ENCODE measurements around the gene LEKR1. TPM values are rescaled to one million over a fixed set of nuclear protein-coding genes. Genes with fewer than 3 reads are reported as not detected.
A peak's percentile ranks its signal among the peaks of the same experiment; 100 is the strongest.

The LEKR1 gene
- total and polyA plus RNA-seq, 2 of the 13 experiments (the other 11 are each of a cell fraction or from before 2014, with no cell fraction given), result 0.49 to 1.5 TPM

GRCh38 chr3:156826144-156826895, at the start of gene LEKR1 (continued):
- TF ChIP-seq CBX5 (CRISPR knock-in tag; IDR thresholded peaks at IDR 0.05; ENCODE audit: borderline replicate concordance), result no peak
- 0 out of 2 replicates have a peak, but pooled peaks have one; percentile 24 for TF ChIP-seq TP53 (CRISPR knock-in tag; conservative IDR thresholded peaks at IDR 0.05)
- TF ChIP-seq PHF21A (CRISPR knock-in tag; IDR thresholded peaks at IDR 0.05), result no peak
- TF ChIP-seq, protein P1, sequence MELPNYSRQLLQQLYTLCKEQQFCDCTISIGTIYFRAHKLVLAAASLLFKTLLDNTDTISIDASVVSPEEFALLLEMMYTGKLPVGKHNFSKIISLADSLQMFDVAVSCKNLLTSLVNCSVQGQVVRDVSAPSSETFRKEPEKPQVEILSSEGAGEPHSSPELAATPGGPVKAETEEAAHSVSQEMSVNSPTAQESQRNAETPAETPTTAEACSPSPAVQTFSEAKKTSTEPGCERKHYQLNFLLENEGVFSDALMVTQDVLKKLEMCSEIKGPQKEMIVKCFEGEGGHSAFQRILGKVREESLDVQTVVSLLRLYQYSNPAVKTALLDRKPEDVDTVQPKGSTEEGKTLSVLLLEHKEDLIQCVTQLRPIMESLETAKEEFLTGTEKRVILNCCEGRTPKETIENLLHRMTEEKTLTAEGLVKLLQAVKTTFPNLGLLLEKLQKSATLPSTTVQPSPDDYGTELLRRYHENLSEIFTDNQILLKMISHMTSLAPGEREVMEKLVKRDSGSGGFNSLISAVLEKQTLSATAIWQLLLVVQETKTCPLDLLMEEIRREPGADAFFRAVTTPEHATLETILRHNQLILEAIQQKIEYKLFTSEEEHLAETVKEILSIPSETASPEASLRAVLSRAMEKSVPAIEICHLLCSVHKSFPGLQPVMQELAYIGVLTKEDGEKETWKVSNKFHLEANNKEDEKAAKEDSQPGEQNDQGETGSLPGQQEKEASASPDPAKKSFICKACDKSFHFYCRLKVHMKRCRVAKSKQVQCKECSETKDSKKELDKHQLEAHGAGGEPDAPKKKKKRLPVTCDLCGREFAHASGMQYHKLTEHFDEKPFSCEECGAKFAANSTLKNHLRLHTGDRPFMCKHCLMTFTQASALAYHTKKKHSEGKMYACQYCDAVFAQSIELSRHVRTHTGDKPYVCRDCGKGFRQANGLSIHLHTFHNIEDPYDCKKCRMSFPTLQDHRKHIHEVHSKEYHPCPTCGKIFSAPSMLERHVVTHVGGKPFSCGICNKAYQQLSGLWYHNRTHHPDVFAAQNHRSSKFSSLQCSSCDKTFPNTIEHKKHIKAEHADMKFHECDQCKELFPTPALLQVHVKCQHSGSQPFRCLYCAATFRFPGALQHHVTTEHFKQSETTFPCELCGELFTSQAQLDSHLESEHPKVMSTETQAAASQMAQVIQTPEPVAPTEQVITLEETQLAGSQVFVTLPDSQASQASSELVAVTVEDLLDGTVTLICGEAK (IDR thresholded peaks at IDR 0.05), result no peak
- TF ChIP-seq, protein P1 (CRISPR knock-in tag; IDR thresholded peaks at IDR 0.05), result 0 out of 2 replicates have a peak, but pooled peaks have one; percentile 46
- TF ChIP-seq, protein P2, sequence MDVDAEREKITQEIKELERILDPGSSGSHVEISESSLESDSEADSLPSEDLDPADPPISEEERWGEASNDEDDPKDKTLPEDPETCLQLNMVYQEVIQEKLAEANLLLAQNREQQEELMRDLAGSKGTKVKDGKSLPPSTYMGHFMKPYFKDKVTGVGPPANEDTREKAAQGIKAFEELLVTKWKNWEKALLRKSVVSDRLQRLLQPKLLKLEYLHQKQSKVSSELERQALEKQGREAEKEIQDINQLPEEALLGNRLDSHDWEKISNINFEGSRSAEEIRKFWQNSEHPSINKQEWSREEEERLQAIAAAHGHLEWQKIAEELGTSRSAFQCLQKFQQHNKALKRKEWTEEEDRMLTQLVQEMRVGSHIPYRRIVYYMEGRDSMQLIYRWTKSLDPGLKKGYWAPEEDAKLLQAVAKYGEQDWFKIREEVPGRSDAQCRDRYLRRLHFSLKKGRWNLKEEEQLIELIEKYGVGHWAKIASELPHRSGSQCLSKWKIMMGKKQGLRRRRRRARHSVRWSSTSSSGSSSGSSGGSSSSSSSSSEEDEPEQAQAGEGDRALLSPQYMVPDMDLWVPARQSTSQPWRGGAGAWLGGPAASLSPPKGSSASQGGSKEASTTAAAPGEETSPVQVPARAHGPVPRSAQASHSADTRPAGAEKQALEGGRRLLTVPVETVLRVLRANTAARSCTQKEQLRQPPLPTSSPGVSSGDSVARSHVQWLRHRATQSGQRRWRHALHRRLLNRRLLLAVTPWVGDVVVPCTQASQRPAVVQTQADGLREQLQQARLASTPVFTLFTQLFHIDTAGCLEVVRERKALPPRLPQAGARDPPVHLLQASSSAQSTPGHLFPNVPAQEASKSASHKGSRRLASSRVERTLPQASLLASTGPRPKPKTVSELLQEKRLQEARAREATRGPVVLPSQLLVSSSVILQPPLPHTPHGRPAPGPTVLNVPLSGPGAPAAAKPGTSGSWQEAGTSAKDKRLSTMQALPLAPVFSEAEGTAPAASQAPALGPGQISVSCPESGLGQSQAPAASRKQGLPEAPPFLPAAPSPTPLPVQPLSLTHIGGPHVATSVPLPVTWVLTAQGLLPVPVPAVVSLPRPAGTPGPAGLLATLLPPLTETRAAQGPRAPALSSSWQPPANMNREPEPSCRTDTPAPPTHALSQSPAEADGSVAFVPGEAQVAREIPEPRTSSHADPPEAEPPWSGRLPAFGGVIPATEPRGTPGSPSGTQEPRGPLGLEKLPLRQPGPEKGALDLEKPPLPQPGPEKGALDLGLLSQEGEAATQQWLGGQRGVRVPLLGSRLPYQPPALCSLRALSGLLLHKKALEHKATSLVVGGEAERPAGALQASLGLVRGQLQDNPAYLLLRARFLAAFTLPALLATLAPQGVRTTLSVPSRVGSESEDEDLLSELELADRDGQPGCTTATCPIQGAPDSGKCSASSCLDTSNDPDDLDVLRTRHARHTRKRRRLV (CRISPR knock-in tag; IDR thresholded peaks at IDR 0.05), result 0 out of 2 replicates have a peak, but pooled peaks have one; percentile 13
- no peak for TF ChIP-seq LCORL (IDR thresholded peaks at IDR 0.05)
- TF ChIP-seq LCORL (CRISPR knock-in tag; IDR thresholded peaks at IDR 0.05), result peak; percentile 45; the same call in 1 of the 2 replicates
- 0 out of 2 replicates have a peak, but pooled peaks have one; percentile 37 for TF ChIP-seq ZNF468 (CRISPR knock-in tag; IDR thresholded peaks at IDR 0.05)
- TF ChIP-seq ZNF33A (CRISPR knock-in tag; IDR thresholded peaks at IDR 0.05; ENCODE audit: borderline replicate concordance), result no peak
- TF ChIP-seq, protein P3, sequence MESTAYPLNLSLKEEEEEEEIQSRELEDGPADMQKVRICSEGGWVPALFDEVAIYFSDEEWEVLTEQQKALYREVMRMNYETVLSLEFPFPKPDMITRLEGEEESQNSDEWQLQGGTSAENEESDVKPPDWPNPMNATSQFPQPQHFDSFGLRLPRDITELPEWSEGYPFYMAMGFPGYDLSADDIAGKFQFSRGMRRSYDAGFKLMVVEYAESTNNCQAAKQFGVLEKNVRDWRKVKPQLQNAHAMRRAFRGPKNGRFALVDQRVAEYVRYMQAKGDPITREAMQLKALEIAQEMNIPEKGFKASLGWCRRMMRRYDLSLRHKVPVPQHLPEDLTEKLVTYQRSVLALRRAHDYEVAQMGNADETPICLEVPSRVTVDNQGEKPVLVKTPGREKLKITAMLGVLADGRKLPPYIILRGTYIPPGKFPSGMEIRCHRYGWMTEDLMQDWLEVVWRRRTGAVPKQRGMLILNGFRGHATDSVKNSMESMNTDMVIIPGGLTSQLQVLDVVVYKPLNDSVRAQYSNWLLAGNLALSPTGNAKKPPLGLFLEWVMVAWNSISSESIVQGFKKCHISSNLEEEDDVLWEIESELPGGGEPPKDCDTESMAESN (CRISPR knock-in tag; conservative IDR thresholded peaks at IDR 0.05), result peak; percentile 69; the same call in 1 of the 2 replicates
